Measurements from ENCODE around the gene FAM241B.

FAM241B gene

GRCh38 chr10:69655868-69656555 is 26.0 kb downstream of the FAM241B start:
- H3K36me3 ChIP-seq (ENCODE audit: control insufficient read depth in 5 of 5, insufficient read depth in 5 of 5, low read length in 5 of 5): no peaks in the 10 kb centered on the region
- H3K27ac ChIP-seq (ENCODE audit: low read depth, low read length): no peak overlapping the region
- H3K9me3 ChIP-seq (ENCODE audit: control insufficient read depth in 5 of 5, low read length in 5 of 5): no peaks in the 10 kb centered on the region
- no peak overlapping the region for H3K4me3 ChIP-seq (ENCODE audit: low read depth in 1 of 5, low read length in 5 of 5)
- H3K27me3 ChIP-seq (ENCODE audit: control insufficient read depth in 5 of 5, insufficient read depth in 4 of 5, low read length in 5 of 5): peaks cover 15 to 54% (median 27%) of the 10 kb centered on the region in 5 donors
- H3K4me1 ChIP-seq (ENCODE audit: control insufficient read depth in 5 of 5, insufficient read depth in 5 of 5, low read length in 5 of 5): peaks cover 0 to 4% (median 0%) of the 10 kb centered on the region in 5 donors
- H3K9ac ChIP-seq (ENCODE audit: low read length in 5 of 5): no peak overlapping the region

- H3K27me3 ChIP-seq (ENCODE audit: control insufficient read depth in 5 of 5, insufficient read depth in 4 of 5, low read length in 5 of 5): peaks cover 19 to 54% (median 28%) of the 10 kb centered on the region in 5 donors
- no peak overlapping the region for H3K4me3 ChIP-seq (ENCODE audit: low read depth in 1 of 5, low read length in 5 of 5)
- H3K36me3 ChIP-seq (ENCODE audit: control insufficient read depth in 5 of 5, insufficient read depth in 5 of 5, low read length in 5 of 5): no peaks in the 10 kb centered on the region
- H3K27ac ChIP-seq (ENCODE audit: low read depth, low read length): no peak overlapping the region
- H3K4me1 ChIP-seq (ENCODE audit: control insufficient read depth in 5 of 5, insufficient read depth in 5 of 5, low read length in 5 of 5): no peaks in the 10 kb centered on the region
- no peak overlapping the region for H3K9ac ChIP-seq (ENCODE audit: low read length in 5 of 5)
- H3K9me3 ChIP-seq (ENCODE audit: control insufficient read depth in 5 of 5, low read length in 5 of 5): no peaks in the 10 kb centered on the region
Observed at GRCh38 chr10:69656742-69657269, 26.8 kb downstream of the FAM241B start.

- Histone ChIP-seq H3K4me3 (ENCODE audit: low read depth in 1 of 5, low read length in 5 of 5) (no peak overlapping the region), H3K9ac (ENCODE audit: low read length in 5 of 5) (no peak overlapping the region), H3K4me1 (ENCODE audit: control insufficient read depth in 5 of 5, insufficient read depth in 5 of 5, low read length in 5 of 5) (no peaks in the 10 kb centered on the region), H3K27me3 (ENCODE audit: control insufficient read depth in 5 of 5, insufficient read depth in 4 of 5, low read length in 5 of 5) (peaks cover 17 to 51% (median 30%) of the 10 kb centered on the region in 5 donors), H3K36me3 (ENCODE audit: control insufficient read depth in 5 of 5, insufficient read depth in 5 of 5, low read length in 5 of 5) (no peaks in the 10 kb centered on the region), H3K27ac (ENCODE audit: low read depth, low read length) (no peak overlapping the region), H3K9me3 (ENCODE audit: control insufficient read depth in 5 of 5, low read length in 5 of 5) (no peaks in the 10 kb centered on the region)
Observed at GRCh38 chr10:69657430-69657829, 27.4 kb downstream of the FAM241B start.

GRCh38 chr10:69657866-69658265 is 27.8 kb downstream of the FAM241B start:
- H3K4me3 ChIP-seq (ENCODE audit: low read depth in 1 of 5, low read length in 5 of 5): no peak overlapping the region
- no peak overlapping the region for H3K9ac ChIP-seq (ENCODE audit: low read length in 5 of 5)
- peaks cover 17 to 48% (median 30%) of the 10 kb centered on the region in 5 donors for H3K27me3 ChIP-seq (ENCODE audit: control insufficient read depth in 5 of 5, insufficient read depth in 4 of 5, low read length in 5 of 5)

GRCh38 chr10:69659241-69660038 is 29.4 kb downstream of the FAM241B start:
- Histone ChIP-seq H3K4me1 (ENCODE audit: control insufficient read depth in 5 of 5, insufficient read depth in 5 of 5, low read length in 5 of 5) (no peaks in the 10 kb centered on the region), H3K9ac (ENCODE audit: low read length in 5 of 5) (no peak overlapping the region), H3K36me3 (ENCODE audit: control insufficient read depth in 5 of 5, insufficient read depth in 5 of 5, low read length in 5 of 5) (no peaks in the 10 kb centered on the region), H3K9me3 (ENCODE audit: control insufficient read depth in 5 of 5, low read length in 5 of 5) (no peaks in the 10 kb centered on the region), H3K4me3 (ENCODE audit: low read depth in 1 of 5, low read length in 5 of 5) (no peak overlapping the region), H3K27ac (ENCODE audit: low read depth, low read length) (no peak overlapping the region), H3K27me3 (ENCODE audit: control insufficient read depth in 5 of 5, insufficient read depth in 4 of 5, low read length in 5 of 5) (peaks cover 19 to 51% (median 35%) of the 10 kb centered on the region in 5 donors)

More at GRCh38 chr10:69657866-69658265, 27.8 kb downstream of the FAM241B start:
- no peaks in the 10 kb centered on the region for H3K9me3 ChIP-seq (ENCODE audit: control insufficient read depth in 5 of 5, low read length in 5 of 5)
- no peaks in the 10 kb centered on the region for H3K4me1 ChIP-seq (ENCODE audit: control insufficient read depth in 5 of 5, insufficient read depth in 5 of 5, low read length in 5 of 5)
- no peak overlapping the region for H3K27ac ChIP-seq (ENCODE audit: low read depth, low read length)
- H3K36me3 ChIP-seq (ENCODE audit: control insufficient read depth in 5 of 5, insufficient read depth in 5 of 5, low read length in 5 of 5): no peaks in the 10 kb centered on the region

GRCh38 chr10:69660296-69660695 is 30.2 kb downstream of the FAM241B start:
- no peaks in the 10 kb centered on the region for H3K9me3 ChIP-seq (ENCODE audit: control insufficient read depth in 5 of 5, low read length in 5 of 5)
- H3K4me1 ChIP-seq (ENCODE audit: control insufficient read depth in 5 of 5, insufficient read depth in 5 of 5, low read length in 5 of 5): no peaks in the 10 kb centered on the region
- H3K9ac ChIP-seq (ENCODE audit: low read length in 5 of 5): no peak overlapping the region
- peaks cover 19 to 51% (median 35%) of the 10 kb centered on the region in 5 donors for H3K27me3 ChIP-seq (ENCODE audit: control insufficient read depth in 5 of 5, insufficient read depth in 4 of 5, low read length in 5 of 5)
- no peak overlapping the region for H3K27ac ChIP-seq (ENCODE audit: low read depth, low read length)
- no peaks in the 10 kb centered on the region for H3K36me3 ChIP-seq (ENCODE audit: control insufficient read depth in 5 of 5, insufficient read depth in 5 of 5, low read length in 5 of 5)
- H3K4me3 ChIP-seq (ENCODE audit: low read depth in 1 of 5, low read length in 5 of 5): no peak overlapping the region

- H3K9me3 ChIP-seq (ENCODE audit: control insufficient read depth in 5 of 5, low read length in 5 of 5): no peaks in the 10 kb centered on the region
- no peak overlapping the region for H3K27ac ChIP-seq (ENCODE audit: low read depth, low read length)
- no peaks in the 10 kb centered on the region for H3K36me3 ChIP-seq (ENCODE audit: control insufficient read depth in 5 of 5, insufficient read depth in 5 of 5, low read length in 5 of 5)
- H3K9ac ChIP-seq (ENCODE audit: low read length in 5 of 5): no peak overlapping the region
- no peak overlapping the region for H3K4me3 ChIP-seq (ENCODE audit: low read depth in 1 of 5, low read length in 5 of 5)
- no peaks in the 10 kb centered on the region for H3K4me1 ChIP-seq (ENCODE audit: control insufficient read depth in 5 of 5, insufficient read depth in 5 of 5, low read length in 5 of 5)
- peaks cover 29 to 47% (median 33%) of the 10 kb centered on the region in 5 donors for H3K27me3 ChIP-seq (ENCODE audit: control insufficient read depth in 5 of 5, insufficient read depth in 4 of 5, low read length in 5 of 5)
Observed at GRCh38 chr10:69661414-69662172, 31.5 kb downstream of the FAM241B start.

- H3K27me3 ChIP-seq (ENCODE audit: control insufficient read depth in 5 of 5, insufficient read depth in 4 of 5, low read length in 5 of 5): peaks cover 27 to 50% (median 34%) of the 10 kb centered on the region in 5 donors
- H3K27ac ChIP-seq (ENCODE audit: low read depth, low read length): no peak overlapping the region
- H3K4me1 ChIP-seq (ENCODE audit: control insufficient read depth in 5 of 5, insufficient read depth in 5 of 5, low read length in 5 of 5): no peaks in the 10 kb centered on the region
- no peaks in the 10 kb centered on the region for H3K9me3 ChIP-seq (ENCODE audit: control insufficient read depth in 5 of 5, low read length in 5 of 5)
- no peaks in the 10 kb centered on the region for H3K36me3 ChIP-seq (ENCODE audit: control insufficient read depth in 5 of 5, insufficient read depth in 5 of 5, low read length in 5 of 5)
- no peak overlapping the region for H3K9ac ChIP-seq (ENCODE audit: low read length in 5 of 5)
- H3K4me3 ChIP-seq (ENCODE audit: low read depth in 1 of 5, low read length in 5 of 5): no peak overlapping the region
Observed at GRCh38 chr10:69662173-69662877, 32.3 kb downstream of the FAM241B start.

GRCh38 chr10:69662901-69663300 is 32.9 kb downstream of the FAM241B start:
- no peak overlapping the region for H3K27ac ChIP-seq (ENCODE audit: low read depth, low read length)
- H3K9me3 ChIP-seq (ENCODE audit: control insufficient read depth in 5 of 5, low read length in 5 of 5): no peaks in the 10 kb centered on the region
- H3K4me1 ChIP-seq (ENCODE audit: control insufficient read depth in 5 of 5, insufficient read depth in 5 of 5, low read length in 5 of 5): no peaks in the 10 kb centered on the region
- no peak overlapping the region for H3K4me3 ChIP-seq (ENCODE audit: low read depth in 1 of 5, low read length in 5 of 5)
- no peak overlapping the region for H3K9ac ChIP-seq (ENCODE audit: low read length in 5 of 5)
- no peaks in the 10 kb centered on the region for H3K36me3 ChIP-seq (ENCODE audit: control insufficient read depth in 5 of 5, insufficient read depth in 5 of 5, low read length in 5 of 5)
- peaks cover 25 to 47% (median 29%) of the 10 kb centered on the region in 5 donors for H3K27me3 ChIP-seq (ENCODE audit: control insufficient read depth in 5 of 5, insufficient read depth in 4 of 5, low read length in 5 of 5)

Data from subcutaneous abdominal adipose tissue (tissue), 5 donors.